GM12872 (cell line): ENCODE measurements around the gene IGFBP6.

Experiments used
- CTCF ChIP-seq: IDR thresholded peaks from 3 replicates; pipeline ENCODE4 v1.5.1; 2011; ENCODE audit warnings: low read depth, mild to moderate bottlenecking, low read length, moderate library complexity; ENCODE audit not compliant: insufficient read depth

The IGFBP6 gene

GRCh38 chr12:53094394-53094787 lies 3.1 kb upstream of the IGFBP6 start:
- no peak for TF ChIP-seq CTCF

- no peak for TF ChIP-seq CTCF
These were observed 1.3 kb upstream of the IGFBP6 start for GRCh38 chr12:53096089-53096741.

GRCh38 chr12:53096759-53097158 lies 708 bp upstream of the IGFBP6 start:
- no peak for TF ChIP-seq CTCF

- TF ChIP-seq CTCF = no peak
These were observed 282 bp upstream of the IGFBP6 start for GRCh38 chr12:53097207-53097563.

GRCh38 chr12:53098354-53098981 lies 1.0 kb downstream of the IGFBP6 start:
- no peak for TF ChIP-seq CTCF

- TF ChIP-seq CTCF = peak; percentile 92
These were observed 1.8 kb downstream of the IGFBP6 start for GRCh38 chr12:53099071-53099882.

GRCh38 chr12:53100466-53101151 lies 3.1 kb downstream of the IGFBP6 start:
- no peak for TF ChIP-seq CTCF
